GM08714 (cell line): ENCODE measurements around the gene IL1RAPL2.
"Not testable (repeated sequence)": the region's sequence is repeated elsewhere in the genome, so short reads cannot be mapped to it uniquely, and the experiment has no call there.

Experiments
- H3K4me3 ChIP-seq: fragments of 200-500 bp; sonication (Bioruptor generic); 2 replicates; pipeline ENCODE4 v1.5.1; 2014; ENCODE audit warnings: mild to moderate bottlenecking, low read length, inconsistent platforms
- ZNF274 ChIP-seq: IDR thresholded peaks from 2 replicates; pipeline ENCODE4 v1.6.1; 2012; ENCODE audit warnings: mild to moderate bottlenecking, low read depth, low read length

Gene IL1RAPL2

DNA sequence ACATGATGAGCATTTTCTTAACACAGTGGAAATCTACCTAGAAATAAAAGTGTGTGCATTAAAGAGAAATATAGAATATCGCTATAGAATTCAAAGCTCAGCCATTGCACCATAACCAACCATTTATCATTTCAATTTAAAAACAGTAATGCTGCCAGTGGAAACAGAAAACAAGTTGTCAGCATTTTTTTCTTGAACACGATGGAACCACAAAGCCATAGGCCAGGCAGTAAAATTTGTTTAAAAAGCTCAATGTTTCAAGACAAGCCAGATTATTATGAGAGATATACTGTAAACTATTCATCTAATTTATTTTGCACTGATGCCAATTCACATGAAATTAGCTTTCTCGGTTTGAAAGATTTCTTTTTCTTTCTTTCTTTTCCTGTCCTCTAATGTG is 1209.7 kb downstream of the IL1RAPL2 start:
- TF ChIP-seq ZNF274: no peak

GRCh38 chrX:105781804-105782203 is 1215.8 kb downstream of the IL1RAPL2 start:
- TF ChIP-seq ZNF274: no peak
- H3K4me3 ChIP-seq: no peak overlapping the region

More for the DNA sequence above, 1209.7 kb downstream of the IL1RAPL2 start:
- no peak overlapping the region for H3K4me3 ChIP-seq

DNA sequence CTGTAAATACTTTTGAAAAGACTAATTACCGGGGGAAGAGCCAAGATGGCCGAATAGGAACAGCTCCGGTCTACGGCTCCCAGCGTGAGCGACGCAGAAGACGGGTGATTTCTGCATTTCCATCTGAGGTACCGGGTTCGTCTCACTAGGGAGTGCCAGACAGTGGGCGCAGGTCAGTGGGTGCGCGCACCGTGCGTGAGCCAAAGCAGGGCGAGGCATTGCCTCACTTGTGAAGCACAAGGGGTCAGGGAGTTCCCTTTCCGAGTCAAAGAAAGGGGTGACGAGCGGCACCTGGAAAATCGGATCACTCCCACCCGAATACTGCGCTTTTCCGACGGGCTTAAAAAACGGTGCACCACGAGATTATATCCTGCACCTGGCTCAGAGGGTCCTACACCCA is 1230.9 kb downstream of the IL1RAPL2 start:
- not testable (repeated sequence) for H3K4me3 ChIP-seq

DNA sequence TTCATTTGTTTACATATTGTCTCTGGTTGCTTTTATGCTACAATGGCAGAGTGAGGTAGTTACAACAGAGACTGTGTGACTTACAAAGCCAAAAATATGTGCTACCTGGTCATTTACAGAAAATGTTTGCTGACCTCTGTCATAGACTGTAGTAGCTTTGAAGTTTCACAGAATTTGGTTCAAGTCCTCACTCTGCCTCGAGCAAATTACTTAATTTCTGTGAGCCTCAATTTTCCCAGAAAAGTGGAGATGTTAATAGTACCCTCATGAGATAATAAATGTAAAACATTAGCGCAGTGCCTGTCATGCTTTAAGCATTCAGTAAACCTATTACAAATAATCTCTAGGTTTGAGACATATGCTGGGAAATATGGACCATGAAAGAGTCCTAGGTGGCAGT is 1237.9 kb downstream of the IL1RAPL2 start:
- no peak for TF ChIP-seq ZNF274
- no peak overlapping the region for H3K4me3 ChIP-seq

DNA sequence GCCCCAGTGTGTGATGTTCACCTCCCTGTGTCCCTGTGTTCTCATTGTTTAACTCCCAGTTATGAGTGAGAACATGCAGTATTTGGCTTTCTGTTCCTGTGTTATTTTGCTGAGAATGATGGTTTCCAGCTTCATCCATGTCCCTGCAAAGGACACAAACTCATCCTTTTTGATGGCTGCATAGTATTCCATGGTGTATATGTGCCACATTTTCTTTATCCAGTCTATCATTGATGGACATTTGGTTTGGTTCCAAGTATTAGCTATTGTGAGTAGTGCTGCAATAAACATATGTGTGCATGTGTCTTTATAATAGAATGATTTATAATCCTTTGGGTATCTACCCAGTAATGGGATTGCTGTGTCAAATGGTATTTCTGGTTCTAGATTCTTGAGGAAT is 1239.7 kb downstream of the IL1RAPL2 start:
- H3K4me3 ChIP-seq: not testable (repeated sequence)

DNA sequence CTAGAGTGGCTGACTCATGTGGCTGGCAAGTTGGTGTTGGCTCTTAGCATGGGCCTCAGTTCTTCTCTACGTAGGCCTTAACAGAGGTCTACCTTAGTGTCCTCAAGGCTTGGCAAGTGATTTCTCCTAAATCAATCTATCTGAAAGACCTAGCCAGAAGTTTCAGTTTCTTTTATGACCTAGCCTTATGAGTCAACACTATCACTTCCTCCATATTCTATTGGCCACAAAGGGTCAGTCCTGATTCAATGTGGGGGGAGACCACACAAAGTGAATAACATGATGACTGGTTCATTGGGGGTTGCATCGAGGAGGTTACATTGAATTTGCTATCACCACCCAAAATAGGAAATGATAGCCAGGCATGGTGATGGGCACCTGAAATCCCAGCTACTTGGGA is 1250.5 kb downstream of the IL1RAPL2 start:
- no peak for TF ChIP-seq ZNF274

More for the DNA sequence above, 1250.5 kb downstream of the IL1RAPL2 start:
- H3K4me3 ChIP-seq: no peak overlapping the region
